Activated CD8-positive, alpha-beta memory T cell treated with anti-CD3 and anti-CD28 coated beads for 1 hour (primary cell): ENCODE data around the gene MITF.

ENCODE experiments used
- DNase-seq, 2 donors: peaks; one replicate each; pipeline ENCODE4 v3.0.0-alpha.2; 2020; ENCODE audit warnings: low read depth in 1 of 2; ENCODE audit errors: extremely low read depth in 1 of 2

The MITF gene

GRCh38 chr3:69724722-69725435 is 14.4 kb upstream of the MITF start:
- no peak for DNase-seq

- DNase-seq, result no peak
These were observed 13.2 kb upstream of the MITF start for GRCh38 chr3:69725994-69726571.

- DNase-seq, result no peak
These were observed 9.9 kb upstream of the MITF start for GRCh38 chr3:69729147-69729919.

GRCh38 chr3:69731080-69731479 is 8.2 kb upstream of the MITF start:
- no peak for DNase-seq

- DNase-seq, result no peak
These were observed 3.4 kb upstream of the MITF start for GRCh38 chr3:69735893-69736292.

GRCh38 chr3:69737392-69737791 is 1.9 kb upstream of the MITF start:
- DNase-seq, result no peak

- no peak for DNase-seq
These were observed 949 bp upstream of the MITF start for GRCh38 chr3:69738315-69738714.

GRCh38 chr3:69738859-69739203 is 433 bp upstream of the MITF start:
- DNase-seq, result no peak

- DNase-seq, result no peak
These were observed 1.1 kb downstream of the MITF start for GRCh38 chr3:69740103-69741021.

GRCh38 chr3:69741032-69741767 is 1.9 kb downstream of the MITF start:
- no peak for DNase-seq

GRCh38 chr3:69742391-69742790 is 3.1 kb downstream of the MITF start:
- DNase-seq, result no peak

- DNase-seq, result no peak
These were observed 5.0 kb downstream of the MITF start for GRCh38 chr3:69743975-69744906.

GRCh38 chr3:69745505-69745904 is 6.2 kb downstream of the MITF start:
- no peak for DNase-seq

- DNase-seq, result no peak
These were observed 6.9 kb downstream of the MITF start for GRCh38 chr3:69746119-69746518.

- no peak for DNase-seq
These were observed 8.4 kb downstream of the MITF start for GRCh38 chr3:69747511-69748258.

- no peak for DNase-seq
These were observed 9.2 kb downstream of the MITF start for GRCh38 chr3:69748503-69748902.

- no peak for DNase-seq
These were observed 10.2 kb downstream of the MITF start for GRCh38 chr3:69749461-69749860.

GRCh38 chr3:69750549-69750948 is 11.3 kb downstream of the MITF start:
- no peak for DNase-seq

- DNase-seq, result no peak
These were observed 11.8 kb downstream of the MITF start for GRCh38 chr3:69751074-69751476.
